Measurements from ENCODE around the gene KATNB1. TPM values are rescaled to one million over a fixed set of nuclear protein-coding genes. Genes with fewer than 3 reads are reported as not detected.

Gene KATNB1
- total RNA-seq, 2 experiments from 2014 or later = 31.1 to 31.4 TPM

GRCh38 chr16:57695680-57696069 is 39.9 kb upstream of the KATNB1 start:
- POLR2A ChIA-PET = no interaction called here
- ATAC-seq (ENCODE audit: low read depth) (no peak), DNase-seq (no peak)
- Mint-ChIP-seq H3K36me3 (no peaks in the 10 kb centered on the region), H3K4me3 (no peak overlapping the region), H3K27me3 (peaks cover 6% of the 10 kb centered on the region), H3K9me3 (no peaks in the 10 kb centered on the region), H3K4me1 (peaks cover 18% of the 10 kb centered on the region), H3K27ac (no peak overlapping the region)

- POLR2A ChIA-PET = interaction anchor here (0.7 kb wide), 1 partner anchor 94 kb away, joined by 3 read pairs; no protein-coding TSS in a partner anchor
Measured at GRCh38 chr16:57696240-57696639, 39.3 kb upstream of the KATNB1 start.

GRCh38 chr16:57697896-57698537 is 37.6 kb upstream of the KATNB1 start:
- no peak overlapping the region for H3K27ac Mint-ChIP-seq
- no peak for ATAC-seq (ENCODE audit: low read depth)
- peaks cover 3% of the 10 kb centered on the region for H3K27me3 Mint-ChIP-seq
- H3K4me1 Mint-ChIP-seq = peaks cover 9% of the 10 kb centered on the region
- POLR2A ChIA-PET = no interaction called here
- H3K9me3 Mint-ChIP-seq = no peaks in the 10 kb centered on the region
- H3K36me3 Mint-ChIP-seq = no peaks in the 10 kb centered on the region
- no peak overlapping the region for H3K4me3 Mint-ChIP-seq
- no peak for DNase-seq

More at GRCh38 chr16:57696240-57696639, 39.3 kb upstream of the KATNB1 start:
- Mint-ChIP-seq H3K36me3 (no peaks in the 10 kb centered on the region), H3K27me3 (peaks cover 6% of the 10 kb centered on the region), H3K4me3 (no peak overlapping the region), H3K27ac (no peak overlapping the region), H3K4me1 (peaks cover 14% of the 10 kb centered on the region), H3K9me3 (no peaks in the 10 kb centered on the region)
- no peak for ATAC-seq (ENCODE audit: low read depth)
- no peak for DNase-seq

GRCh38 chr16:57698812-57699405 is 36.7 kb upstream of the KATNB1 start:
- no peaks in the 10 kb centered on the region for H3K36me3 Mint-ChIP-seq
- DNase-seq = no peak
- peaks cover 2% of the 10 kb centered on the region for H3K27me3 Mint-ChIP-seq
- H3K9me3 Mint-ChIP-seq = no peaks in the 10 kb centered on the region
- peaks cover 9% of the 10 kb centered on the region for H3K4me1 Mint-ChIP-seq
- no peak overlapping the region for H3K4me3 Mint-ChIP-seq
- H3K27ac Mint-ChIP-seq = no peak overlapping the region
- ATAC-seq (ENCODE audit: low read depth) = no peak
- POLR2A ChIA-PET = no interaction called here

GRCh38 chr16:57699481-57699880 is 36.1 kb upstream of the KATNB1 start:
- no peak overlapping the region for H3K4me3 Mint-ChIP-seq
- no peaks in the 10 kb centered on the region for H3K9me3 Mint-ChIP-seq
- POLR2A ChIA-PET = no interaction called here
- peaks cover 11% of the 10 kb centered on the region for H3K4me1 Mint-ChIP-seq
- no peak overlapping the region for H3K27ac Mint-ChIP-seq
- DNase-seq (no peak), ATAC-seq (ENCODE audit: low read depth) (no peak)
- no peaks in the 10 kb centered on the region for H3K36me3 Mint-ChIP-seq
- H3K27me3 Mint-ChIP-seq = peaks cover 5% of the 10 kb centered on the region

- POLR2A ChIA-PET = no interaction called here
- no peaks in the 10 kb centered on the region for H3K9me3 Mint-ChIP-seq
- H3K36me3 Mint-ChIP-seq = no peaks in the 10 kb centered on the region
- ATAC-seq (ENCODE audit: low read depth) (no peak), DNase-seq (no peak)
- peaks cover 8% of the 10 kb centered on the region for H3K4me1 Mint-ChIP-seq
- H3K27ac Mint-ChIP-seq = no peak overlapping the region
- H3K27me3 Mint-ChIP-seq = peaks cover 5% of the 10 kb centered on the region
- H3K4me3 Mint-ChIP-seq = no peak overlapping the region
Measured at GRCh38 chr16:57699899-57700298, 35.7 kb upstream of the KATNB1 start.

- H3K27me3 Mint-ChIP-seq = peaks cover 5% of the 10 kb centered on the region
Measured at GRCh38 chr16:57700781-57701551, 34.6 kb upstream of the KATNB1 start.

GRCh38 chr16:57701759-57702371 is 33.7 kb upstream of the KATNB1 start:
- no peak for ATAC-seq (ENCODE audit: low read depth)
- no peak overlapping the region for H3K27ac Mint-ChIP-seq
- no peak for DNase-seq
- H3K4me3 Mint-ChIP-seq = no peak overlapping the region
- POLR2A ChIA-PET = no interaction called here
- peaks cover 6% of the 10 kb centered on the region for H3K27me3 Mint-ChIP-seq
- peaks cover 8% of the 10 kb centered on the region for H3K4me1 Mint-ChIP-seq
- peaks cover 2% of the 10 kb centered on the region for H3K36me3 Mint-ChIP-seq
- H3K9me3 Mint-ChIP-seq = peaks cover 2% of the 10 kb centered on the region

More at GRCh38 chr16:57700781-57701551, 34.6 kb upstream of the KATNB1 start:
- no peaks in the 10 kb centered on the region for H3K36me3 Mint-ChIP-seq
- H3K4me3 Mint-ChIP-seq = no peak overlapping the region
- DNase-seq (no peak), ATAC-seq (ENCODE audit: low read depth) (no peak)
- peaks cover 4% of the 10 kb centered on the region for H3K4me1 Mint-ChIP-seq
- no peak overlapping the region for H3K27ac Mint-ChIP-seq
- POLR2A ChIA-PET = no interaction called here
- no peaks in the 10 kb centered on the region for H3K9me3 Mint-ChIP-seq

- Mint-ChIP-seq H3K27ac (no peak overlapping the region), H3K27me3 (peaks cover 9% of the 10 kb centered on the region), H3K4me1 (peaks cover 15% of the 10 kb centered on the region), H3K4me3 (no peak overlapping the region), H3K9me3 (peaks cover 3% of the 10 kb centered on the region), H3K36me3 (peaks cover 2% of the 10 kb centered on the region)
- no peak for DNase-seq
- POLR2A ChIA-PET = interaction anchor here (0.6 to 1.2 kb wide), 2 partner anchors 13 to 575 kb away, joined by 3 read pairs; no protein-coding TSS in a partner anchor
- no peak for ATAC-seq (ENCODE audit: low read depth)
Measured at GRCh38 chr16:57703416-57704010, 32.1 kb upstream of the KATNB1 start.

- no peak overlapping the region for H3K27ac Mint-ChIP-seq
Measured at GRCh38 chr16:57704011-57704904, 31.3 kb upstream of the KATNB1 start.

GRCh38 chr16:57704905-57705852 is 30.4 kb upstream of the KATNB1 start:
- ATAC-seq (ENCODE audit: low read depth) (no peak), DNase-seq (no peak)
- Mint-ChIP-seq H3K9me3 (peaks cover 3% of the 10 kb centered on the region), H3K36me3 (peaks cover 2% of the 10 kb centered on the region), H3K4me3 (no peak overlapping the region), H3K27ac (no peak overlapping the region), H3K27me3 (peaks cover 21% of the 10 kb centered on the region), H3K4me1 (peaks cover 15% of the 10 kb centered on the region)
- POLR2A ChIA-PET = interaction anchor here (1.2 kb wide), 1 partner anchor 15 kb away, joined by 3 read pairs; no protein-coding TSS in a partner anchor

More at GRCh38 chr16:57704011-57704904, 31.3 kb upstream of the KATNB1 start:
- POLR2A ChIA-PET = interaction anchor here (0.6 to 1.2 kb wide), 2 partner anchors 14 to 576 kb away, joined by 3 read pairs; no protein-coding TSS in a partner anchor
- Mint-ChIP-seq H3K9me3 (peaks cover 3% of the 10 kb centered on the region), H3K36me3 (peaks cover 2% of the 10 kb centered on the region), H3K4me1 (peaks cover 15% of the 10 kb centered on the region), H3K27me3 (peaks cover 13% of the 10 kb centered on the region), H3K4me3 (no peak overlapping the region)
- ATAC-seq (ENCODE audit: low read depth) (no peak), DNase-seq (no peak)

Measured in activated naive CD8-positive, alpha-beta T cell treated with anti-CD3 and anti-CD28 coated beads, Interleukin-2, amount 10 ng/mL, durations not matched to agents 7 days and 5 days (primary cell).